Stimulated activated CD8-positive, alpha-beta memory T cell treated with anti-CD3 and anti-CD28 coated beads, Interleukin-4, amount 100 ng/mL, for 1 hour (primary cell): ENCODE data around the gene GP9.

ENCODE experiments used
- DNase-seq, 2 donors: peaks; one replicate each; pipeline ENCODE4 v3.0.0-alpha.2; 2020; ENCODE audit warnings: low read depth in 2 of 2, low spot score in 1 of 2

The GP9 gene

DNA sequence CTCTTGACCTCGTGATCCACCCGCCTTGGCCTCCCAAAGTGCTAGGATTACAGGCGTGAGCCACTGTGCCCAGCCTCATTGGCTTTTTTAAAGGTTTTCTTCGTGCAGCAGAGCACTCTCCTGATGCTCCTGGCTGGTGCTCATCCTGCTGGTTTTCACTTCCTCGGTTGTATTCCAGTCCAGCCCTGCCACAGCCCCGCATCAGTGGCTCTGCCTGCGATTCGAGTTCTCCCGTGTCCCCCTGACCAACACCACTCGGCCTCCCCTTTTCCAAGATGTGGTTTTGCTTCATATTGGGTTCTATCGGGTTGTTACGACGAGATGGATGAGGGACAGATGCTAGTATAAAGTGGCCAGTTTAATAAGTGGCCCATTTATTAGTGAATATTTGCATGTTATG, 31.7 kb upstream of the GP9 start:
- no peak for DNase-seq

GRCh38 chr3:129030611-129031010, 30.0 kb upstream of the GP9 start:
- DNase-seq: no peak

- no peak for DNase-seq
Observed at GRCh38 chr3:129031476-129032215, 28.9 kb upstream of the GP9 start.

DNA sequence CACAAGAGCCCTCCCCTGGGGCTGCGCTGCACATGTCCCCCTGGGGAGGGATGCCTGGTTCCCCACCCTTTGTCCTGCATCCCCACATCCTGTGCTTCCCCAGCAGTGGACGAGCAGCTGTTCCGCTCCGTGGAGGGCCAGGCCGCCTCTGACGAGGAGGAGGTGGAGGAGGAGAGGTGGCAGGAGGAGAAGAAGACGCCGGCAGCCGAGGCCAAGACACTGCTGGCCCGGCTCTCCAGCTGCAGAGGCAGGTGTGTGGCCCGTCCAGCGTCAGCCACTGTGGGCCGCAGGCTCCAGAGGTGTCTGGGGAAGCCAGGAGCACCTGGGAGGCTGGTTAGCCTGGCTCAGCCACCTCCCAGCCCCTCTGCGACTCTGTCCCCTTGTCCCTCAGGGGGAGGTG, 27.9 kb upstream of the GP9 start:
- no peak for DNase-seq

DNA sequence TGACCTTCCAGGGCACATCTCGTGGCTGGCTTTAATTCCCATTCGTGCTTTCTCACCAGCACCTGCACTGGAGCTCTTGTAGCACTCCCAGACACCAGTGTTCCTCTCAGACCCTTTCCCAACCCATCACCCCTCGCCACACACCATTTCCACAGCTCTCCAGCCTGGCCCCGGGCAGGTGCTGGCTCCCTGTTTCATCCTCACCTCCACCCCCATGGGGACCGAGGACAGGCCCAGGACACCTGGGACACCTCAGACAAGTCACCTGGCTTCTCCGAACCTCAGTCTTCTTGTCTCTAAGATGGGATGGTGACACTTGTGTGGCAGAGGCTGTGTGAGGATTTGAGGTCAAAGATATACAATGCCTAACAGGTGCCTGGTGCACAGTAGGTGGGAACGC, 27.4 kb upstream of the GP9 start:
- DNase-seq: no peak

GRCh38 chr3:129033633-129034321, 26.8 kb upstream of the GP9 start:
- DNase-seq: no peak

GRCh38 chr3:129034642-129035041, 25.9 kb upstream of the GP9 start:
- no peak for DNase-seq

DNA sequence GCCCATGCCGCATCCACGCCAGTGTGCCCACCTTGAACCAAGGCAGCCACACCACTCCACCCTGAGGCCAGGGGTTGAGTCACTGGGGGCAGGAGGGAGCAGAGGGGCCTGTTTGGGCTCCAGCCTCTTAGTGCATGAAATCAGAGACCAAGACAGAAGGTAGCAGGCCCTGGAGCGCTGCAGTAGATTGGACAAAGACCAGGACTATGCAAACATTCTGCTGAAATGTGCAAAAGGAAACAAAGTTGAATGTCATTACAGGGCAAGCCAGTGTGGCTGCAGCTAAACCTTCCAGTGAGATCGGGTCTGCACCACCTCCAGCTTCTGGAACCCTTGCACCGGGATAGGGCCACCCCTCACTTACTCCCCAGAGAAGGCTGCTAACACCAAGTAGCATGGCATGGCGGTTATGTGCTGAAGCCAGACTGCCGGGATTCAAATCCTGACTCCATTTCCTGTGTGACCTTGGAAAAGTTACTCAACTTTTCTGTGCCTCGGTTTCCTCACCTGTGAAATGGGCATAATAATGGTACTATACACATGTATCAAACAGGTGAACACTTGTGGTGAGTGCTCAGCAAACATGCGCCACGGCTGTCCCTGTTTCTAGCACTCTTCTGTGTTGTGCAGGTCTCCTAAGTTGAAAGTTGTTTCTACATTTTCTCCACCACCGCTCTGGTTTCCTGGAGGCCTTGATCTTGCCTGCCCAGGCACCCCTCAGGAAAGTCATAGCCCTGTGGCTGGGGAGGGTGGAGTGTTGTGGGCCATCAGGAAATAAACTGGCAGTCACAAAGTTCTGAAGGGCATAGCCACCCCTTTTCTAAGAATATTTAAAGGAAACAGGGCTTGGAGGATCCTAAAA, 25.0 kb upstream of the GP9 start:
- DNase-seq: no peak

DNA sequence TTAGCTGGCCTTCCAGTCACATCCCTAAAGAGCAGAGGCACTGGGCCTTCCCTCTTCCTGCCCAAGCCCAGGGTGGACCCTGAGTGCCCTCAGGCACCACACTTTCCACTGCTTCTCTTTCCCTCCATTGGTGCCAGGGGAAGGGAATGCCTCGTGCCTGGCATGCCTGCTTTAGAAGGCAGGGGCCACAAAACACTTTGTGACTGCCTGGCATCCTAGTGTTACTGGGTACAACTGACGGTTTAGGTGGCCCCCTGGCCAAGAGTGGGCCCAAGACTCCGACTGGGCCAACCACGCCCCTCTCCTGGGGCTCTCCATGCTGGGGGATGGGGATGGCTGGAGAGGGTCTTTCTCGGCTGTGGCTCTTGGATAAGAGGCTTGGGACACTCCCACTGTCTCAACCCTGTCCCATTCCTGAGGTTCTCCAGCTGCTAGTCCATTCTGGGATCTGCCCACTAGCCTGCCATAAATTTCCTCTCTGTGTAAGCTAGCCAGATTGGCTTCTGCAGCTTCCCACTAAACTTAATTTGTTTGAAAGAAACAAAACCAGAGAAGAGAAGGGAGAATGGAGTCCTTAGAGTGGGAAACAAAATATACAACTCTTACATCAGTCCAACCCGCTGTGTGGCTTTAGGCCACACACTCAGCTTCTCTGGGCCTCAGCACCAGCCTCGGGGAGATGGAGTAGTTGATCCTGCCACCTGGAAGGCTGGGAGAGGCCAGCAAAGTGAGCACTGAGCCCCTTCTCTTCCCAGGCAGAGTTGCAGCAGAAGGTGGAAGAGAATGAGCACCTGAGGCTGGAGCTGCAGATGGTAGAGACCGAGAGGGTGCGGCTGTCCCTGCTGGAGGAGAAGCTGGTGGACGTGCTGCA, 24.1 kb upstream of the GP9 start:
- DNase-seq: no peak

GRCh38 chr3:129037093-129037419, 23.5 kb upstream of the GP9 start:
- DNase-seq: no peak

GRCh38 chr3:129038121-129038855, 22.3 kb upstream of the GP9 start:
- no peak for DNase-seq

DNA sequence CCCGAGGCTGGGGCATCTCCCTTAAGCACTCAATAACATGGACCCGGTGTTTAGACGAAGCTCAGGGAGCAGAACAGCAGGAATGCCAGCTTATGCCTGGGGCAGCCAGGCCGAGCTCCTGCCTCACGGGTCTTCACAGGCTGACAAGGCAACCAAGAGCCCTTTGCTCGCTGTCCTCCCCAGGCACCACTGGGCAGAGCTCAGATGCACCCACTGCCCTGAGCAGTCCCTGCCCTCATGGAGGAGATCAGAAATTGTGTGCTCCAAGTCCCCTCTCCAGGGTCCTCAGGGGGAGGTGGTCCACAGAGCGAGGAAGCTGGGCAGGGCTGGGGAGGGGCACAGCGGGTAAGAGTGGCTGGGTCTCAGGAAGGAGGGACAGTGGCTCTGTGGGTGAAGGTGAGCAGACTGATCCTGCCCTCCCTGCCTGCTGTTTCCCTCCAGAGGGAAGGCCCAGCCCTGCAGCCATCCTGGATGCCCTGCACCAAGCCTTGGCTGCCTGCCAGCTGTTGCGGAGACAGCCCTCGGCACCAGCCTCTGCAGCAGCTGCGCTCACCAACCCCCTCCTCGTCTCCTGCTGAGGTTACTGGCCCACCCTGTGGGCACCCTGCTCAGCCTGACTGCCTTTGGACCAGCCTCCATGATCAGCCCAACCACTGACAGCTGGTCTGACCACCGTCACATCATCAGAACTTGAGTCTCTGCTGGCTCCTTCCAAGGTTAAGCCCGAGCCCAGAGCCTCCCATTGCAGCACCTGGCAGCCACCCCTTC, 21.1 kb upstream of the GP9 start:
- DNase-seq: no peak

DNA sequence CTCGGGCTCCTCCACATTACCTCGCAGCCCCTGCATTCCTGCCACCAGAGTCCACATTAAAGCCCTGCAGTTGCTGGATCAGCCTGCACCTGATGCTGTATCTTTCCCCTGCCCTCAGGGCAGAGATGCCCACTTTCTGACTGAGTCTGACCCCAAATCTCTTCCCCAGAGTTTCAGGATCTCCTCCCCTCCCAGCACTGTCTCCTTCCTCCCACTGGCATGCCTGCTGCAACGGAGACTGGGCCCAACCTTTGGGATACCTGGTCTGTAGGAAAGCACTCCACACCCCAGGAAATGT, 20.6 kb upstream of the GP9 start:
- DNase-seq: no peak

DNA sequence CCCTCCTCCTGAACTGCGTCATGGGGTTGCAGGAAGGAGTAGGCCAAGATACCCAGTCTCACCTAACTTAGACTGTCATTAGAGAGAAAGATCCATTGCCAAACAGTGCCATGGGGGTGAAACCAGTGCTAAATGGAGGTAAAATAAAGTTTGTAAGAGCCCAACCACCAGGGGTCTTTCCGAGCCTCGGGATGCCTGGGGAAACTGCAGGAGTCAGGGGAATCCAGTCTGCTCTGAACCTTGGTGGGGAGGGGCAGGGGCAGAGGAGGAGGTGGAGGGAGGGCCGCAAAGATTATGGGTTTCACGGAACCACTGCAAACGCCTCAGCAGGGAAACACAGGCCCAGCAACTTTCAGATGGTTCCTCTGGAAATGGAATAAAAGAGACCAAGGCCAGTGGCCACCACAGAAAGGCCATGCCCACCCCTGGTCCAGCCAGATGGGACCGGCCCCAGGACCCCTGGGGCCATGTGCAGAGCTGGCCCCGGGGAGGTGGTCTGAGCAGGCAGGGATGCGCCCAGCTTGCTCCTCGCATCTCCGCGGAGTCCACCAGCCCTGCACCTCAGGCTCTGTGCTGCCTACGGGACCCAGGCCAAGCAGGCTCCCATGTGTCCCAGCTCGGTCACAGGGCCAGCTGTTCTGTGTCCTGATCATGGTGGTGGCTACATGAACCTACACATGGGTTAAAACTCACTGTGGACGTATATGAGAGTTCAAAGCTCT, 19.8 kb upstream of the GP9 start:
- DNase-seq: no peak

GRCh38 chr3:129045675-129046036, 14.9 kb upstream of the GP9 start:
- DNase-seq: no peak

- DNase-seq: no peak
Observed at GRCh38 chr3:129046037-129046731, 14.4 kb upstream of the GP9 start.

DNA sequence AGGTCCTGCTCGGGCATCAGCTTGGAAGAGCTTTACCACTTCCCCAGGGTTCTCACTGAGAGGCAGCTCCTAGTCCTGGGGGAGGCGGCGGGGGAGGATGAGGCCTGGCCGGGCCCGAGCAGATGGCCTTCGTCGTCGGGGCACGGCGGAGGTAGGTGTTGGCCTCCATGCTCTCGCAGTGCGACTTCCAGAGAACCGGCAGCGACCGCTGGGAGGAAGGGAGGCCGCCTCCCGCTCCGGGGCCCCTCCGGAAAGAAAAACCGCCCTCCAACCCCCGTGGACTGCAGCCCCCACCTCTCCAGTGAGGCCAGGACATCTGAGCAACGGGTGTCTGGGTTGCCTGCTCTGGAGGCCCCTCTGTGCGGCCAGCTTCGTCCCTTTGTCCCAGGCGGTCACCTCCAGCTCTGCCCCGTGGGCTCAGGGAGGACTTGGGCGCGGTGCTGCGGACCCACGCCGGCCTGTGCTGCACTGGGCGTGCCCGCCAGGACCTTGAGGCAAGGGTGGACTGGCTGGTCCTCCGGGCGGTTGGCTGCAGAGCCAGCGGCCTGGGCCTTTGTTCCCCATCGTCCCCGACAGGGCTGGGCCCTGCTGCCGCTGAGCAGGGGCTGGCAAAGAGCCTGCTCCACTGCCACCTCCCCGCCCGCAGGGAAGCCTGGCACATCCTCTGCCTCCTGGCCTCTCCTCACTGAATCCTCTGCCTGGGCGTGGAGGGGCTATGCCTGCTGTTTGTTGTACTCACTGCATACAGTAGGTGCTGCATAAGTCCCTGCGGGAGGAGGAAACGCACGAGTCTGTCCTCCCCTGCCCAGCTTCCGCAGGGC, 13.6 kb upstream of the GP9 start:
- DNase-seq: no peak

GRCh38 chr3:129047553-129047839, 13.1 kb upstream of the GP9 start:
- no peak for DNase-seq
